Activated CD8-positive, alpha-beta T cell treated with anti-CD3 and anti-CD28 coated beads for 36 hours (primary cell): ENCODE data around the gene RYR2. TPM values are rescaled to one million over a fixed set of nuclear protein-coding genes. Genes with fewer than 3 reads are reported as not detected.

Source experiments
- ATAC-seq: fragments of 200-7000 bp; cut with Tn5 transposase; one replicate; pipeline ENCODE4 v1.10.0; 2021; ENCODE audit warnings: mild to moderate bottlenecking, moderate library complexity
- CTCF ChIA-PET: fragments of 350-600 bp; sonication (Branson Sonifier 250); formaldehyde crosslinking; loops from one replicate; lab custom pipeline; 2021; ENCODE audit warnings: antibody characterized with exemption; lab: Charles Lee
- POLR2A ChIA-PET: fragments of 350-600 bp; sonication (Branson Sonifier 250); formaldehyde crosslinking; loops from one replicate; lab custom pipeline; 2021; ENCODE audit warnings: antibody characterized with exemption; lab: Charles Lee
- DNase-seq: peaks from one replicate; pipeline ENCODE4 v3.0.0-alpha.2; 2020
- H3K27ac Mint-ChIP-seq: one replicate; pipeline ENCODE4 v1.8.0; 2021; ENCODE audit warnings: mild to moderate bottlenecking, mixed read lengths
- H3K27me3 Mint-ChIP-seq: one replicate; pipeline ENCODE4 v1.8.0; 2021; ENCODE audit warnings: mixed read lengths
- H3K36me3 Mint-ChIP-seq: one replicate; pipeline ENCODE4 v1.8.0; 2021; ENCODE audit warnings: low read depth, mixed read lengths
- H3K4me1 Mint-ChIP-seq: one replicate; pipeline ENCODE4 v1.8.0; 2021; ENCODE audit warnings: low read depth, mixed read lengths
- H3K4me3 Mint-ChIP-seq: one replicate; pipeline ENCODE4 v1.8.0; 2021; ENCODE audit warnings: mild to moderate bottlenecking, moderate library complexity, mixed read lengths
- H3K9me3 Mint-ChIP-seq: one replicate; pipeline ENCODE4 v1.8.0; 2021; ENCODE audit warnings: mixed read lengths
- intact Hi-C: fragments of 100-400 bp; cut with micrococcal nuclease; formaldehyde crosslinking; loops from one replicate; pipeline ENCODE4 v1.10.0; 2022
- total RNA-seq, 2 experiments: library from RNA; stranded (reverse); gene quantifications; one replicate each; pipeline ENCODE4 v1.2.3, GENCODE V29; 2021
- TF ChIP-seq, protein P1 (sequence below): fragments of 200-600 bp; IDR thresholded peaks from one replicate; pipeline ENCODE4 v1.8.0; 2022; ENCODE audit warnings: antibody characterized with exemption, mild to moderate bottlenecking

Gene RYR2
- total RNA-seq, 2 experiments from 2014 or later, result 0.02 TPM

DNA sequence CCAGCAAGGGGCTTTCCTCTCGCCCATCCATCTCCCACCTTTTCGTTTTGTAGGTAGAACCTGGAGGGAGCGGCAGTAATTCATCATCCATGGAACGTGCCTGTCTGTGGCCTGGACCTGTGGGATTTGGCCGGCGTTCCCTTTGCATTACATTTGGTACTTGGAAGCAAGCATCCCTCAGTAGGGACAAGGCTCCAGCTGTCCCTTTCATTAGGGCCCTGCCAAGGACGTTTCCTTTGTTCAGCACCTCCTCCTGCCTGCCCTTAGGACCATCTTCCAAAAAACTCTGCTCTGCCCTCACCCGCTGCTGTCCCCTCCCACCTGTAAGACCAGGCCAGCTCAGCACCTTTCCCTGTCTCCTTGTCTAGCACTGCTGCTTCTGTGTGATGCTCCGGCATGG lies 62.1 kb downstream of the RYR2 start:
- no peak for ATAC-seq
- ChIA-PET POLR2A (no interaction called here), CTCF (no interaction called here)
- Mint-ChIP-seq H3K27me3 (peaks cover 2% of the 10 kb centered on the region), H3K9me3 (no peaks in the 10 kb centered on the region), H3K27ac (no peak overlapping the region), H3K4me3 (no peak overlapping the region), H3K4me1 (no peaks in the 10 kb centered on the region), H3K36me3 (no peaks in the 10 kb centered on the region)
- intact Hi-C loops, result no loop called here
- TF ChIP-seq, protein P1, sequence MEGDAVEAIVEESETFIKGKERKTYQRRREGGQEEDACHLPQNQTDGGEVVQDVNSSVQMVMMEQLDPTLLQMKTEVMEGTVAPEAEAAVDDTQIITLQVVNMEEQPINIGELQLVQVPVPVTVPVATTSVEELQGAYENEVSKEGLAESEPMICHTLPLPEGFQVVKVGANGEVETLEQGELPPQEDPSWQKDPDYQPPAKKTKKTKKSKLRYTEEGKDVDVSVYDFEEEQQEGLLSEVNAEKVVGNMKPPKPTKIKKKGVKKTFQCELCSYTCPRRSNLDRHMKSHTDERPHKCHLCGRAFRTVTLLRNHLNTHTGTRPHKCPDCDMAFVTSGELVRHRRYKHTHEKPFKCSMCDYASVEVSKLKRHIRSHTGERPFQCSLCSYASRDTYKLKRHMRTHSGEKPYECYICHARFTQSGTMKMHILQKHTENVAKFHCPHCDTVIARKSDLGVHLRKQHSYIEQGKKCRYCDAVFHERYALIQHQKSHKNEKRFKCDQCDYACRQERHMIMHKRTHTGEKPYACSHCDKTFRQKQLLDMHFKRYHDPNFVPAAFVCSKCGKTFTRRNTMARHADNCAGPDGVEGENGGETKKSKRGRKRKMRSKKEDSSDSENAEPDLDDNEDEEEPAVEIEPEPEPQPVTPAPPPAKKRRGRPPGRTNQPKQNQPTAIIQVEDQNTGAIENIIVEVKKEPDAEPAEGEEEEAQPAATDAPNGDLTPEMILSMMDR, result no peak
- no peak for DNase-seq

DNA sequence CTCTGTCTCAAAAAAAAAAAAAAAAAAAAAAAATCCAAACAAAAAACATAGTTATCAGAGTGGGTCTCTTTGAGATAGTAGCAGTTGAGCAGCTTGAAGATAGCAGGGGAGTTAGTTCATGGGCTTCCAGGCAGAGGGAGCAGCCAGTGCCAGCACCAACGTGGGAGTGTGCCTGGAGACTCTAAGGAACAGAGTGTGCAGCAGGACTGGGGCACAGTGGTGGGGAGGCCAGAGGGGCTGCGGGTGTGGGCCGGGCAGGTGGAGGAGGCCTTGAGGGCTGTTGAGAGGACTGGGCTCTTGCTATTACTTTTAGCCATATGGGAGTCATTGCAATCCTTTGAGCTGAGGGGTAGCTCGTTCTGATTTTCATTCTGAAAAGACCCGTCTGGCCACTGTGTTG lies 63.8 kb downstream of the RYR2 start:
- intact Hi-C loops, result no loop called here
- DNase-seq (no peak), ATAC-seq (no peak)
- Mint-ChIP-seq H3K27ac (no peak overlapping the region), H3K4me1 (no peaks in the 10 kb centered on the region), H3K9me3 (no peaks in the 10 kb centered on the region), H3K4me3 (no peak overlapping the region), H3K36me3 (no peaks in the 10 kb centered on the region), H3K27me3 (peaks cover 2% of the 10 kb centered on the region)
- TF ChIP-seq, protein P1, result no peak
- POLR2A ChIA-PET, result interaction anchor here (0.6 kb wide), 1 partner anchor 649 kb away, joined by 5 read pairs; no protein-coding TSS in a partner anchor
- CTCF ChIA-PET, result no interaction called here

DNA sequence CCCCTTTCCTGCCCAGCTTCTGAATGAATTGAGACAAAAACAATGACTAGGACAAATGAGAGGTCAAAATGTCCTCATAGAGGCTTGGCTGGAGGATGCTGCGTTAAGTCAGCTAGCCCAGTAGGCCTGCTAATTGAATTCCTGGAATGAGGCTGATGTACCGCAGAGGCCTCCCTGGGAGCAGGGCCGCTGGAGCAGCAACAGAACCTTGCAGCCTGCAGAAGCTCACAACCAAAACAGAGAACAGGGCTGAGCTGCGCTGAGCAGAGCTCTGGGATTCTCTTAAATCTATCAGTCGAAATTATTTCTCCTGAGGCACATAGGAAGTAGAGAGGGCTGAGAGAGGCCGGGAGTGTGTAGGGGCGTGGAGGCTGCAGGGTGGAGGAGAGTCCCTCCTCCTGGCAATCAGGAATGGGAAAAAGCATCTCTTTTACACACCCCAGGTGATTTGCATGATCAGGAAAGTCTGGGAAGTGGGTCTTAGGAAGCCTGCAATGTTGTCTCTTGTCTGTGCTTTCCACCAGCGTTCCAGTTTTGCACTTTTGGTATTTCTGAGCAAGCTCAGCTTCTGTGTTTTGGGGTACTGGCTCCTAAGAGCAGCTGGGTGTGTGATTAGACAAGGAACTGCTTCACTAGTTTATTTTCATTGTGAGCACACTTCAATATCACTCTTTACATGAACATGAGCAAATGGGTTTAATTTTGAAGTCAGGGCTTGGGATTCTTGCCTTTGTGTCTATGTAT lies 66.5 kb downstream of the RYR2 start:
- TF ChIP-seq, protein P1, result no peak
- Mint-ChIP-seq H3K27me3 (peaks cover 2% of the 10 kb centered on the region), H3K9me3 (no peaks in the 10 kb centered on the region), H3K27ac (no peak overlapping the region), H3K4me3 (no peak overlapping the region), H3K4me1 (no peaks in the 10 kb centered on the region), H3K36me3 (no peaks in the 10 kb centered on the region)
- DNase-seq, result no peak
- intact Hi-C loops, result no loop called here
- no peak for ATAC-seq
- POLR2A ChIA-PET, result no interaction called here
- CTCF ChIA-PET, result no interaction called here

DNA sequence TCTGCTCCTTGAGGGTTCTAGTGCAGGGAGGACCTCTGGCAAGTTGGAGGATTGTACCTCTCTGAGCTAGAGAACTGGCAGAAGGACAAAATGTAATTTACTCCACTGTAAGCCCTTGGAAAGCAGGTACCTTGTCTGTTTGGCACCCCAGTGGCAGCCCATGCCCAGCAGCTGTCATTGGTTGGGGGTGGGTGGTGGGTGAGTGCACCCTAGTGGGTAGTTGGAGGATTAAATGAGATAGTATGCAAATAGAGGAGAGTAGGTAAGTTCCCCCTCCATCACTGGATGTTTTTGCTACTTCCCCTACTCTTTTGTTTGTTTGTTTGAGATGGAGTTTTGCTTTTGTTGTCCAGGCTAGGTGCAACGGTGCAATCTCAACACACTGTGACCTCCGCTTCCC lies 69.8 kb downstream of the RYR2 start:
- POLR2A ChIA-PET, result no interaction called here

DNA sequence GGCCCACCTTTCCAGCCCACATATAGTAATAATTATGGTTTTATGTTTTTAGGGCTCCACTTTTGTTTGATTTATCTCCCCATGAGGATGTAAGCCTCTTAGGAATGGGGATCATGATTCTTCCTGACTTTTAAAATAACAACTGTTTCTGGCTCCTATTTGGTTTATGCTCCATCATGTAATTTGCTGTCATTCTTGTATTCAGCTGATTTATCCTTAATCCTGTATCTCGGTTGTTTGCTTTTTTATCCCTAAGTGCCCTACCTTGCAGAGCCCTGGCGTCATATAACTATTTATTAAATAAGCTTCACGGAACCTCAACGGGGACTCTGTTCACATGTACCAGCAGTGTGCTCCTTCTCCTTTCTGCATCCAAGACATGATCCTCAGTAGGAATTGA lies 70.7 kb downstream of the RYR2 start:
- no peaks in the 10 kb centered on the region for H3K4me1 Mint-ChIP-seq
- ATAC-seq, result no peak
- TF ChIP-seq, protein P1, result no peak
- H3K9me3 Mint-ChIP-seq, result peaks cover 3% of the 10 kb centered on the region
- H3K36me3 Mint-ChIP-seq, result no peaks in the 10 kb centered on the region
- ChIA-PET POLR2A (no interaction called here), CTCF (no interaction called here)
- intact Hi-C loops, result no loop called here
- no peak overlapping the region for H3K4me3 Mint-ChIP-seq
- H3K27me3 Mint-ChIP-seq, result no peaks in the 10 kb centered on the region
- DNase-seq, result no peak
- no peak overlapping the region for H3K27ac Mint-ChIP-seq

More for the DNA sequence above, 69.8 kb downstream of the RYR2 start:
- TF ChIP-seq, protein P1, result no peak
- H3K9me3 Mint-ChIP-seq, result peaks cover 3% of the 10 kb centered on the region
- DNase-seq (peak; percentile 2), ATAC-seq (no peak)
- H3K27ac Mint-ChIP-seq, result no peak overlapping the region
- CTCF ChIA-PET, result no interaction called here
- intact Hi-C loops, result no loop called here
- H3K4me1 Mint-ChIP-seq, result no peaks in the 10 kb centered on the region
- no peak overlapping the region for H3K4me3 Mint-ChIP-seq
- no peaks in the 10 kb centered on the region for H3K27me3 Mint-ChIP-seq
- no peaks in the 10 kb centered on the region for H3K36me3 Mint-ChIP-seq
